Mesothelial cell of epicardium (in vitro differentiated cells): ENCODE measurements around the gene TRAPPC11. TPM values are rescaled to one million over a fixed set of nuclear protein-coding genes. Genes with fewer than 3 reads are reported as not detected.
A peak's percentile ranks its signal among the peaks of the same experiment; 100 is the strongest.

Source experiments
- DNase-seq, 2 experiments: peaks; one replicate each; pipeline ENCODE4 v3.0.0; 2021; ENCODE audit warnings: low spot score in 2 of 2; ENCODE audit not compliant: unreplicated experiment in 2 of 2
- H3K27ac Mint-ChIP-seq: 2 replicates; pipeline ENCODE4 v1.8.0; 2021; ENCODE audit warnings: mixed read lengths
- H3K27me3 Mint-ChIP-seq: 2 replicates; pipeline ENCODE4 v1.8.0; 2021; ENCODE audit warnings: low read depth, mixed read lengths
- H3K36me3 Mint-ChIP-seq: 2 replicates; pipeline ENCODE4 v1.8.0; 2021; ENCODE audit warnings: mixed read lengths
- H3K4me1 Mint-ChIP-seq: 2 replicates; pipeline ENCODE4 v1.8.0; 2021; ENCODE audit warnings: mixed read lengths
- H3K4me3 Mint-ChIP-seq: 2 replicates; pipeline ENCODE4 v1.8.0; 2021; ENCODE audit warnings: mild to moderate bottlenecking, moderate library complexity, mixed read lengths
- H3K9me3 Mint-ChIP-seq: 2 replicates; pipeline ENCODE4 v1.8.0; 2021; ENCODE audit warnings: mixed read lengths
- total RNA-seq: library from RNA; stranded (reverse); gene quantifications from 3 replicates; pipeline ENCODE4 v1.2.1, GENCODE V29; 2021
- TF ChIP-seq, protein P1 (sequence below): fragments of 200-600 bp; sonication (generic); IDR thresholded peaks from one replicate; pipeline ENCODE4 v1.5.0; 2021; ENCODE audit warnings: antibody characterized with exemption; ENCODE audit not compliant: unreplicated experiment

Gene TRAPPC11
- total RNA-seq, 1 donor from 2014 or later = 47.3 TPM

DNA sequence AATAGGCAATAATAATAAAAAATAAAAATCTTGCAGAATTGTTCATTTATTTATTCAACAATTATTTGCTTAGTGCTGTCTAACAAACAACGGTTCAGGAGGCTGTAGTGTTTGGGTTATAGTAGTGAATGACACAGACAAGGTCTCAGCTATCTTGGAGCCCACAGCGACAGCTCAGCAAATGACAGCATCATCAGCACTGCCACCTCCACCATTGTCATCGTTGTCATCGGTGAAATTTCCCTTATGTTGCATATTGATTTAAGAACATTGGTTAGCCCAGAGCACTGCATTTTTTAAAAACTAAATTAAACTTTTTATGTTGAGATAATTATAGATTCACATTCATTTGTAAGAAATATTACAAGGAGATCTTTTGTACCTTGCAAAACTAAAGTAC lies 79.9 kb downstream of the TRAPPC11 start:
- no peaks in the 10 kb centered on the region for H3K27me3 Mint-ChIP-seq
- TF ChIP-seq, protein P1, sequence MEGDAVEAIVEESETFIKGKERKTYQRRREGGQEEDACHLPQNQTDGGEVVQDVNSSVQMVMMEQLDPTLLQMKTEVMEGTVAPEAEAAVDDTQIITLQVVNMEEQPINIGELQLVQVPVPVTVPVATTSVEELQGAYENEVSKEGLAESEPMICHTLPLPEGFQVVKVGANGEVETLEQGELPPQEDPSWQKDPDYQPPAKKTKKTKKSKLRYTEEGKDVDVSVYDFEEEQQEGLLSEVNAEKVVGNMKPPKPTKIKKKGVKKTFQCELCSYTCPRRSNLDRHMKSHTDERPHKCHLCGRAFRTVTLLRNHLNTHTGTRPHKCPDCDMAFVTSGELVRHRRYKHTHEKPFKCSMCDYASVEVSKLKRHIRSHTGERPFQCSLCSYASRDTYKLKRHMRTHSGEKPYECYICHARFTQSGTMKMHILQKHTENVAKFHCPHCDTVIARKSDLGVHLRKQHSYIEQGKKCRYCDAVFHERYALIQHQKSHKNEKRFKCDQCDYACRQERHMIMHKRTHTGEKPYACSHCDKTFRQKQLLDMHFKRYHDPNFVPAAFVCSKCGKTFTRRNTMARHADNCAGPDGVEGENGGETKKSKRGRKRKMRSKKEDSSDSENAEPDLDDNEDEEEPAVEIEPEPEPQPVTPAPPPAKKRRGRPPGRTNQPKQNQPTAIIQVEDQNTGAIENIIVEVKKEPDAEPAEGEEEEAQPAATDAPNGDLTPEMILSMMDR = no peak
- H3K9me3 Mint-ChIP-seq = no peaks in the 10 kb centered on the region
- no peaks in the 10 kb centered on the region for H3K36me3 Mint-ChIP-seq
- peaks cover 7% of the 10 kb centered on the region for H3K4me1 Mint-ChIP-seq
- DNase-seq = no peak
- H3K4me3 Mint-ChIP-seq = no peak overlapping the region
- no peak overlapping the region for H3K27ac Mint-ChIP-seq

DNA sequence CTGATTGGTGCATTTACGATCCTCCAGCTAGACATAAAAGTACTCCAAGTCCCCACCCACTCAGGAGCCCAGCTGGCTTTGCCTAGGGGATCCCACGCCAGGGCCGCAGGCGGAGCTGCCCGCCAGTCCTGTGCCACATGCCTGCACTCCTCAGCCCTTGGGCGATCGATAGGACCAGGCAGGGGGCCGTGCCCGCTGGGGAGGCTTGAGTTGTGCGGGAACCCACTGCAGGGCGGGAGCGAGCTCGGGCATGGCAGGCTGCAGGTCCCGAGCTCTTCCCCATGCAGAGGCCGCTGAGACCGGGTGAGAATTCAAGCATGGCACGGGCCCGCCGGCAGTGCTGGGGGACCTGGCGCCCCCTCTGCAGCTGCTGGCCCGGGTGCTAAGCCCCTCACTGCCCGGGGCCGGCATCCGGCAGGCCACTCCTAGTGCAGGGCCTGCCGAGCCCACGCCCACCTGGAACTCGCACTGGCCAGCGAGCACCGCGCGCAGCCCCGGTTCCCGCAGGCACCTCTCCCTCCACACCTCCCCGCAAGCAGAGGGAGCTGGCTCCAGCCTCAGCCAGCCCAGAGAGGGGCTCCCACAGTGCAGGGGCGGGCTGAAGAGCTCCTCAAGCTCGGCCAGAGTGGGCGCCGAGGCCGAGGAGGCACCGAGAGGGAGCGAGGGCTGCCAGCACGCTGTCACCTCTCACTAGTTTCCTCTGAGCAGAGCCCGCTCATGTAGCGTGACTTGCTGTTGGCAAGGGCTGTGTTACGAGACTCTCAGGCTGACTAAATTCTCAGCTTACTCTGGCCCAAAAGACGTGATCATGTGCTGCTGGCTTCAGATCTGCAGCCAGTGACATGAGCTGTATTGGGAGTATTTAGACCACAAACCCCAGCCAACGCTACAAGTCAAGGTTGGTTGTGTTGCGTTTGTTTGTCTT lies 87.5 kb downstream of the TRAPPC11 start:
- Mint-ChIP-seq H3K36me3 (no peaks in the 10 kb centered on the region), H3K27me3 (no peaks in the 10 kb centered on the region), H3K4me1 (peaks cover 21% of the 10 kb centered on the region), H3K4me3 (no peak overlapping the region), H3K27ac (no peak overlapping the region), H3K9me3 (peaks cover 17% of the 10 kb centered on the region)
- DNase-seq = no peak
- TF ChIP-seq, protein P1 = no peak

DNA sequence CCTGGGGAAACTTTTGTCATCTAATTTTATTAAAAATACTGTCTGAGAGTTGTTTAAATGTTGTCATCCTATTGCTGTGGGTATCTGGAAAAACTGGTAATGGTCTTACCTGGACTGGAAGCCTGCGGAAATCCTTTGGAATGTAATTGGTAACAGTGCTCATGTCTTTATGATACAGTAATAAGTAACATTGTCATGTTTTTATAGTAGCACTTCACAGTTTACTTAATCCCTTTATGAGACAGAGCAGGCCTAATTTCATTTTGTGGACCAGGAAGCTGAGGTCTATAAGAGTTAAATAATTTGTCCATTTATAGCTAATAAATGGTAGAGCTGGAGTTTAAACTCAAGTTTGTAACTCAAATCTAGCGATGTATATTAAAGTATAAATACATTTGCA lies 88.3 kb downstream of the TRAPPC11 start:
- Mint-ChIP-seq H3K27me3 (no peaks in the 10 kb centered on the region), H3K4me1 (peaks cover 21% of the 10 kb centered on the region), H3K4me3 (no peak overlapping the region), H3K27ac (peak overlapping the region; percentile 59), H3K36me3 (no peaks in the 10 kb centered on the region), H3K9me3 (peaks cover 22% of the 10 kb centered on the region)
- DNase-seq = no peak
- TF ChIP-seq, protein P1 = no peak

DNA sequence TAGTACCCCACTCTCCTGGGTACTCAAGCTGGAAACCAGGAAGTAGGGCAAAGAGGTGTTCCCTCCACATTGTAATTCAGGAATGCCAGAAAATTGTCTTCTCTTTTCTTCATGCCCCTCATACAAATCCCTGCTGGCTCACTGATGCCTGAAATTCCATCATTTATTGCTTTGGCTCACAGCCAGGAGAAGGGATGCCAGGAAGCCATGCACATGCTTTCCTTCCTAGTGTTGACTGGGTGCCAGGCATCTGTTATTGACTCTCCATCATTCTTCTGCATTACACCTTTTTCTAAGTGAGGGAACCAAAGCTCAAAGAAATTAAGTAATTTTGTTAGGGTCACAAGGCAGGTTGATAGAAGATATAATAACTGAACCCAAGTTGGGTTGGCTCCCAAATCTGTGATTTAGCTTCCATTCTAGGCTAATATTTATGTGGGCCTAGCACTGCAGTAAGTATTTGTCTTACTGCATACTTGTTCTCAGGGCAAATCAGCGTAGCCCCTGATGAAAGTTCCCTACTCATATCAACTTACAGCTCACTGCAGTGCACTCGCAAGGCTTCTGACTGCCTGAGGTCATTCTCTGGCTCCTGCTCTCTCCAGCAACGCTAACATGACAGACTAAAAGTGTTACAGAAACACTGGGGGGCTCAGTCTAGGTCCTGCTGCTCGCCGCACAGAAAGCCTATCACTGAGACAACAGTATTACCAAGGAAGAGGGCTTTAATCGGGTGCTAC lies 89.0 kb downstream of the TRAPPC11 start:
- no peaks in the 10 kb centered on the region for H3K36me3 Mint-ChIP-seq
- TF ChIP-seq, protein P1 = no peak
- peaks cover 21% of the 10 kb centered on the region for H3K4me1 Mint-ChIP-seq
- peak overlapping the region; percentile 92 for H3K27ac Mint-ChIP-seq
- no peak for DNase-seq
- peaks cover 26% of the 10 kb centered on the region for H3K9me3 Mint-ChIP-seq
- H3K27me3 Mint-ChIP-seq = no peaks in the 10 kb centered on the region
- no peak overlapping the region for H3K4me3 Mint-ChIP-seq

DNA sequence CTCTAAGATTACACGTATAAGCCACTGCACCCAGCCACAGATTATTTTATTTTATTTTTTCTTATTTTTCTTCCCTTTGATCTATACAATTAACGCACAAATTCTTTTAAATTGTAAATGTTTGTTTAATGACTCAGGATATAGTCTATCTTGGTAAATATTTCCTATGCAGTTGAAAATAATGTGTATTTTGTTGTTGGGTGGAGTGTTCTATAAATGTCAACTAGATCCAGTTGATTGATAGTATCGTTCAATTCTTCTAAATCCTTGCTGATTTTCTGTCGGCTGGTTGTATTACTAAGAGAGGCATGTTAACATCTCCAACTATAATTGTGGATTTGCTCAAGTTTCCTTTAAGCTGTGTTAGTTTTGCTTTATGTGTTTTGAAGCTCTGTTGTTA lies 92.0 kb downstream of the TRAPPC11 start:
- no peak overlapping the region for H3K27ac Mint-ChIP-seq
- DNase-seq = no peak
- H3K4me3 Mint-ChIP-seq = no peak overlapping the region
- no peaks in the 10 kb centered on the region for H3K27me3 Mint-ChIP-seq
- TF ChIP-seq, protein P1 = no peak
- H3K36me3 Mint-ChIP-seq = no peaks in the 10 kb centered on the region
- peaks cover 28% of the 10 kb centered on the region for H3K9me3 Mint-ChIP-seq
- peaks cover 21% of the 10 kb centered on the region for H3K4me1 Mint-ChIP-seq
